K562 (cell line): Measurements from ENCODE around the gene ATP6V0C. TPM values are rescaled to one million over a fixed set of nuclear protein-coding genes. Genes with fewer than 3 reads are reported as not detected.

ENCODE experiments used
- CC2D1A ChIP-seq: fragments of 450-650 bp; IDR thresholded peaks from 2 replicates; pipeline ENCODE4 v1.6.1; 2017; ENCODE audit warnings: mild to moderate bottlenecking
- CCNT2 ChIP-seq: IDR thresholded peaks from 2 replicates; pipeline ENCODE4 v1.6.1; 2011; ENCODE audit warnings: borderline replicate concordance, low read depth, mild to moderate bottlenecking, moderate library complexity, mixed read lengths, low read length; ENCODE audit not compliant: insufficient read length; ENCODE audit errors: extremely low read depth
- CHD2 ChIP-seq: IDR thresholded peaks from 2 replicates; pipeline ENCODE4 v1.6.1; 2011; ENCODE audit warnings: low read depth, low read length
- FOXK1 ChIP-seq: sonication (generic); formaldehyde crosslinking; IDR thresholded peaks from 2 replicates; pipeline ENCODE4 v1.8.0; 2022; ENCODE audit warnings: missing genetic modification reagents, mild to moderate bottlenecking, borderline replicate concordance
- GABPB1 ChIP-seq: sonication (generic); formaldehyde crosslinking; IDR thresholded peaks from 2 replicates; pipeline ENCODE4 v1.8.0; 2022; ENCODE audit warnings: mild to moderate bottlenecking, missing genetic modification reagents
- GATAD2A ChIP-seq: fragments of 450-650 bp; IDR thresholded peaks from 2 replicates; pipeline ENCODE4 v1.6.1; 2017
- HMG20A ChIP-seq: fragments of 450-650 bp; formaldehyde crosslinking; conservative IDR thresholded peaks from 2 replicates; pipeline ENCODE4 v1.4.0; 2020; ENCODE audit warnings: mild to moderate bottlenecking, mixed read lengths
- KDM5B ChIP-seq: fragments of 200-600 bp; sonication (generic); IDR thresholded peaks from 2 replicates; pipeline ENCODE4 v1.6.1; 2012; ENCODE audit warnings: low read depth, mild to moderate bottlenecking, moderate library complexity, low read length, control low read depth, inconsistent platforms; ENCODE audit not compliant: insufficient replicate concordance
- KLF6 ChIP-seq: fragments of 250-450 bp; sonication (Bioruptor Pico); IDR thresholded peaks from 2 replicates; pipeline ENCODE4 v1.4.0; 2020; ENCODE audit warnings: mild to moderate bottlenecking, moderate library complexity, borderline replicate concordance
- MYC ChIP-seq, 2 experiments: fragments of 250-450 bp in 1 of 2; sonication (Bioruptor Pico) in 1 of 2; IDR thresholded peaks; 2 replicates each; pipeline versions ENCODE4 v1.5.1 to v1.6.1; 2012 to 2021; ENCODE audit warnings: low read depth in 2 of 2, borderline replicate concordance in 1 of 2, improper control_type of control experiment in 1 of 2, low read length in 1 of 2, mild to moderate bottlenecking in 1 of 2, moderate library complexity in 1 of 2
- RBM14 ChIP-seq: fragments of 200-400 bp; formaldehyde crosslinking; IDR thresholded peaks from 2 replicates; pipeline ENCODE4 v1.6.1; 2018; ENCODE audit warnings: low read depth, mild to moderate bottlenecking, low read length, moderate library complexity, borderline replicate concordance; ENCODE audit not compliant: insufficient read depth
- SMAD4 ChIP-seq: fragments of 250-450 bp; sonication (Bioruptor Pico); conservative IDR thresholded peaks from 2 replicates; pipeline ENCODE4 v1.8.0; 2021; ENCODE audit warnings: inconsistent platforms, mild to moderate bottlenecking, moderate library complexity
- SMARCE1 ChIP-seq: fragments of 450-650 bp; IDR thresholded peaks from 2 replicates; pipeline ENCODE4 v1.7.1; 2016; ENCODE audit warnings: mild to moderate bottlenecking
- STAG1 ChIP-seq: sonication (generic); formaldehyde crosslinking; IDR thresholded peaks from 2 replicates; pipeline ENCODE4 v1.5.0; 2020; ENCODE audit warnings: missing genetic modification reagents, borderline replicate concordance
- XRCC5 ChIP-seq: fragments of 200-400 bp; formaldehyde crosslinking; IDR thresholded peaks from 2 replicates; pipeline ENCODE4 v1.6.1; 2017; ENCODE audit warnings: low read depth, mild to moderate bottlenecking, low read length
- polyA plus RNA-seq, 8 experiments: library from polyadenylated mRNA; depleted of rRNA in 4 of 8; stranded (reverse) in 5 of 8; unstranded in 3 of 8; fragments of >200 nt; fragmentation: Nextera tagmentation in 2 of 8; fragmentation: Illumina TruSeq in 1 of 8; extraction: Ambion mirVana in 2 of 8; extraction: Trizol in 1 of 8; gene quantifications; 2 replicates each; pipeline versions ENCODE4 v1.2.1 to v1.2.3, GENCODE V29; 2011 to 2014; ENCODE audit warnings: inconsistent platforms in 1 of 8, missing spikeins in 1 of 8
- total RNA-seq, 7 experiments: library from RNA; depleted of rRNA in 6 of 7; stranded (reverse); fragments of >200 nt in 6 of 7; fragmentation: Illumina TruSeq in 2 of 7; extraction: Trizol in 2 of 7; gene quantifications; 2 replicates each; pipeline versions ENCODE4 v1.2.1 to v1.2.3, GENCODE V29; 2011 to 2021; ENCODE audit warnings: low replicate concordance in 1 of 7
- TF ChIP-seq, protein P1 (sequence below): fragments of 250-450 bp; sonication (Bioruptor Pico); IDR thresholded peaks from 2 replicates; pipeline ENCODE4 v1.8.0; 2021; ENCODE audit warnings: moderate library complexity, mild to moderate bottlenecking, inconsistent platforms
- TF ChIP-seq, protein P2 (sequence below): sonication (generic); formaldehyde crosslinking; IDR thresholded peaks from 2 replicates; pipeline ENCODE4 v1.9.0; 2022; ENCODE audit warnings: mild to moderate bottlenecking, missing genetic modification reagents
- TF ChIP-seq, protein P3 (sequence below): sonication (generic); formaldehyde crosslinking; IDR thresholded peaks from 2 replicates; pipeline ENCODE4 v1.8.1; 2022; ENCODE audit warnings: missing genetic modification reagents
- TF ChIP-seq, protein P4 (sequence below): fragments of 450-650 bp; formaldehyde crosslinking; IDR thresholded peaks from 2 replicates; pipeline ENCODE4 v1.4.0; 2022; ENCODE audit warnings: missing genetic modification characterization
- TF ChIP-seq, protein P5 (sequence below): fragments of 250-450 bp; sonication (Bioruptor Pico); IDR thresholded peaks from 2 replicates; pipeline ENCODE4 v1.8.0; 2022; ENCODE audit warnings: inconsistent platforms

ATP6V0C gene
- total and polyA plus RNA-seq, 9 of the 15 experiments (the other 6 are each of a cell fraction or from before 2014, with no cell fraction given) = 2.9 to 228 (median 22.7) TPM

DNA sequence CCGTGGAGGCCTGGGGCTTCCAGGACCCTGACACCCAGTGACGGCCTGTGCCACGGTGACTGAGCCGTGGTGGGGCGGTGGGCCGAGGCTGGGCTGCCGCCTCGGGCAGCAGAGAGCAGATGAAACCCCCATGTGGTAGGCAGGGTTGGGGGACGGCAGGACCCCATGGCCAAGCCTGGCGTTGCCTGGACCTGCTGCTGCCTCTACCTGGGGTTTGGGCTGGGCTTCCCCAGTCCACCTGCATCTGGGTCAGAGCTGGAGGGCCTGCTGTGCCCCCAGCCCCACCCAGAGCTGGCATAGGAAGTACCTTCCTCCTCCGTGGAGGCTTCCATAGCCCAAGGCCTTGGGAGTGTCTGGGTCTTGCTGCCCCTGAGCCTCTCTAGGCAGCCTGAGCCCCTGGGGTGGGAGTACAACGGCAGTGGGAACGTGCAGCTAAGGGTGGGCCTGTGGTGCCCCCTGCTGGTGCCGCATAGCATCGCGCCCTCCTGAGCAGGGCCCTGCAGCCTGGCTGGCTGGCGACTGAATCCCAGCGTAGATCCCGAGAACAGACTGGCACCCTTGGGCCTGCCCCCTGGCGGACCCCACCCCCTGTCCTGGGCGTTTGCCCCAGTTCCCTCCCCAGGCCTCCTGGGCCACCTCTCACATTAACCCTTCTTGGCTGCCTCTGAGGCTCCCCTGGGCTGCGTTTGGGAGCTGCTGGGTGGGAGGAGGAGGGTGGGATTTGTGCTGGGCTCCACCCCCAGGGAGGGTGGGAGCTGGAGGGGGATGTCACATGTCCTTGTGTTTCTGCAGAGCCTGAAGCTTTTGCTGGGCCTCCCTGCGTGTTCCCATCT is 12.6 kb upstream of the ATP6V0C start (continued):
- TF ChIP-seq XRCC5 = no peak
- TF ChIP-seq KLF6 (CRISPR knock-in tag) = no peak
- TF ChIP-seq, protein P1, sequence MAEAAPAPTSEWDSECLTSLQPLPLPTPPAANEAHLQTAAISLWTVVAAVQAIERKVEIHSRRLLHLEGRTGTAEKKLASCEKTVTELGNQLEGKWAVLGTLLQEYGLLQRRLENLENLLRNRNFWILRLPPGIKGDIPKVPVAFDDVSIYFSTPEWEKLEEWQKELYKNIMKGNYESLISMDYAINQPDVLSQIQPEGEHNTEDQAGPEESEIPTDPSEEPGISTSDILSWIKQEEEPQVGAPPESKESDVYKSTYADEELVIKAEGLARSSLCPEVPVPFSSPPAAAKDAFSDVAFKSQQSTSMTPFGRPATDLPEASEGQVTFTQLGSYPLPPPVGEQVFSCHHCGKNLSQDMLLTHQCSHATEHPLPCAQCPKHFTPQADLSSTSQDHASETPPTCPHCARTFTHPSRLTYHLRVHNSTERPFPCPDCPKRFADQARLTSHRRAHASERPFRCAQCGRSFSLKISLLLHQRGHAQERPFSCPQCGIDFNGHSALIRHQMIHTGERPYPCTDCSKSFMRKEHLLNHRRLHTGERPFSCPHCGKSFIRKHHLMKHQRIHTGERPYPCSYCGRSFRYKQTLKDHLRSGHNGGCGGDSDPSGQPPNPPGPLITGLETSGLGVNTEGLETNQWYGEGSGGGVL (CRISPR knock-in tag) = no peak
- TF ChIP-seq GATAD2A = no peak
- TF ChIP-seq, protein P2, sequence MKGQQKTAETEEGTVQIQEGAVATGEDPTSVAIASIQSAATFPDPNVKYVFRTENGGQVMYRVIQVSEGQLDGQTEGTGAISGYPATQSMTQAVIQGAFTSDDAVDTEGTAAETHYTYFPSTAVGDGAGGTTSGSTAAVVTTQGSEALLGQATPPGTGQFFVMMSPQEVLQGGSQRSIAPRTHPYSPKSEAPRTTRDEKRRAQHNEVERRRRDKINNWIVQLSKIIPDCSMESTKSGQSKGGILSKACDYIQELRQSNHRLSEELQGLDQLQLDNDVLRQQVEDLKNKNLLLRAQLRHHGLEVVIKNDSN (CRISPR knock-in tag) = peak; percentile 41; the same call in 1 of the 2 replicates
- TF ChIP-seq, protein P3, sequence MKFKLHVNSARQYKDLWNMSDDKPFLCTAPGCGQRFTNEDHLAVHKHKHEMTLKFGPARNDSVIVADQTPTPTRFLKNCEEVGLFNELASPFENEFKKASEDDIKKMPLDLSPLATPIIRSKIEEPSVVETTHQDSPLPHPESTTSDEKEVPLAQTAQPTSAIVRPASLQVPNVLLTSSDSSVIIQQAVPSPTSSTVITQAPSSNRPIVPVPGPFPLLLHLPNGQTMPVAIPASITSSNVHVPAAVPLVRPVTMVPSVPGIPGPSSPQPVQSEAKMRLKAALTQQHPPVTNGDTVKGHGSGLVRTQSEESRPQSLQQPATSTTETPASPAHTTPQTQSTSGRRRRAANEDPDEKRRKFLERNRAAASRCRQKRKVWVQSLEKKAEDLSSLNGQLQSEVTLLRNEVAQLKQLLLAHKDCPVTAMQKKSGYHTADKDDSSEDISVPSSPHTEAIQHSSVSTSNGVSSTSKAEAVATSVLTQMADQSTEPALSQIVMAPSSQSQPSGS = no peak
- no peak for TF ChIP-seq FOXK1
- no peak for TF ChIP-seq KDM5B
- peak; percentile 94 for TF ChIP-seq STAG1 (CRISPR knock-in tag)
- no peak; the same call in 1 of the 2 replicates for TF ChIP-seq GABPB1 (CRISPR knock-in tag)
- TF ChIP-seq CC2D1A = peak; percentile 58; the same call in 1 of the 2 replicates
- TF ChIP-seq SMAD4 (CRISPR knock-in tag) = 0 out of 2 replicates have a peak, but pooled peaks have one; percentile 33
- no peak for TF ChIP-seq RBM14
- TF ChIP-seq, protein P4, sequence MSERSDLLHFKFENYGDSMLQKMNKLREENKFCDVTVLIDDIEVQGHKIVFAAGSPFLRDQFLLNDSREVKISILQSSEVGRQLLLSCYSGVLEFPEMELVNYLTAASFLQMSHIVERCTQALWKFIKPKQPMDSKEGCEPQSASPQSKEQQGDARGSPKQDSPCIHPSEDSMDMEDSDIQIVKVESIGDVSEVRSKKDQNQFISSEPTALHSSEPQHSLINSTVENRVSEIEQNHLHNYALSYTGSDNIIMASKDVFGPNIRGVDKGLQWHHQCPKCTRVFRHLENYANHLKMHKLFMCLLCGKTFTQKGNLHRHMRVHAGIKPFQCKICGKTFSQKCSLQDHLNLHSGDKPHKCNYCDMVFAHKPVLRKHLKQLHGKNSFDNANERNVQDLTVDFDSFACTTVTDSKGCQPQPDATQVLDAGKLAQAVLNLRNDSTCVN (CRISPR knock-in tag) = no peak
- TF ChIP-seq CCNT2 = peak; percentile 27
- TF ChIP-seq, protein P5, sequence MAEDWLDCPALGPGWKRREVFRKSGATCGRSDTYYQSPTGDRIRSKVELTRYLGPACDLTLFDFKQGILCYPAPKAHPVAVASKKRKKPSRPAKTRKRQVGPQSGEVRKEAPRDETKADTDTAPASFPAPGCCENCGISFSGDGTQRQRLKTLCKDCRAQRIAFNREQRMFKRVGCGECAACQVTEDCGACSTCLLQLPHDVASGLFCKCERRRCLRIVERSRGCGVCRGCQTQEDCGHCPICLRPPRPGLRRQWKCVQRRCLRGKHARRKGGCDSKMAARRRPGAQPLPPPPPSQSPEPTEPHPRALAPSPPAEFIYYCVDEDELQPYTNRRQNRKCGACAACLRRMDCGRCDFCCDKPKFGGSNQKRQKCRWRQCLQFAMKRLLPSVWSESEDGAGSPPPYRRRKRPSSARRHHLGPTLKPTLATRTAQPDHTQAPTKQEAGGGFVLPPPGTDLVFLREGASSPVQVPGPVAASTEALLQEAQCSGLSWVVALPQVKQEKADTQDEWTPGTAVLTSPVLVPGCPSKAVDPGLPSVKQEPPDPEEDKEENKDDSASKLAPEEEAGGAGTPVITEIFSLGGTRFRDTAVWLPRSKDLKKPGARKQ (CRISPR knock-in tag) = no peak
- TF ChIP-seq HMG20A (CRISPR knock-in tag) = no peak
- no peak for TF ChIP-seq SMARCE1
- peak; percentile 65 for TF ChIP-seq MYC (IDR thresholded peaks at IDR 0.05; ENCODE audit: low read depth, low read length)
- no peak for TF ChIP-seq MYC (CRISPR knock-in tag; IDR thresholded peaks at IDR 0.05; ENCODE audit: borderline replicate concordance, low read depth)
- no peak for TF ChIP-seq CHD2
